Motor neuron (in vitro differentiated cells): ENCODE results near the gene ZNF516. TPM values are rescaled to one million over a fixed set of nuclear protein-coding genes. Genes with fewer than 3 reads are reported as not detected.

Source experiments
- ATAC-seq, 8 experiments: fragments of 200-7000 bp; cut with Tn5 transposase; replicated peaks in 6 of 8; 2 replicates each; pipeline ENCODE4 v1.8.0; 2021; ENCODE audit warnings: mild to moderate bottlenecking in 8 of 8, moderate library complexity in 8 of 8
- H3K27ac ChIP-seq, 2 donors: fragments of 250-450 bp; sonication (Bioruptor Pico); 2 replicates each; pipeline ENCODE4 v1.9.0; 2021; ENCODE audit warnings: antibody characterized with exemption in 2 of 2, mild to moderate bottlenecking in 2 of 2, moderate library complexity in 1 of 2
- H3K4me1 ChIP-seq, 2 donors: fragments of 250-450 bp; sonication (Bioruptor Pico); replicated peaks in 1 of 2; 2 replicates each; pipeline ENCODE4 v1.6.1; 2021; ENCODE audit warnings: antibody characterized with exemption in 2 of 2, mild to moderate bottlenecking in 2 of 2, moderate library complexity in 1 of 2
- H3K4me3 ChIP-seq, 5 donors: fragments of 250-450 bp; sonication (Bioruptor Pico); 2 replicates each; pipeline ENCODE4 v1.9.0; 2021; ENCODE audit warnings: antibody characterized with exemption in 5 of 5, mild to moderate bottlenecking in 5 of 5, moderate library complexity in 4 of 5
- WGBS, 10 experiments: fragments of 450-650 bp; shearing (Covaris generic); methylation state at CpG; one replicate each; pipeline ENCODE4 v1.0.0; 2022; 5-methylcytosine and 5-hydroxymethylcytosine counted together
- in situ Hi-C, 9 experiments: fragments of 400-800 bp; cut with MboI; loops; one replicate each; pipeline ENCODE4 v1.15.0; 2021; ENCODE audit warnings: low sequenced_read_pairs in 9 of 9, low pct_unique_long_range_greater_than_20kb in 2 of 9; ENCODE audit not compliant: unreplicated experiment in 9 of 9
- total RNA-seq, 8 experiments: library from RNA; unstranded; fragments of 300-600 nt; gene quantifications; 2 replicates each; pipeline versions ENCODE4 v1.2.3 to v1.2.4, GENCODE V29; 2022

Gene ZNF516
- total RNA-seq, 8 experiments from 2014 or later: 13.0 to 64.2 (median 33.1) TPM

GRCh38 chr18:76395609-76396008, 99.4 kb downstream of the ZNF516 start:
- Histone ChIP-seq H3K4me3 (no peak overlapping the region), H3K27ac (no peak overlapping the region), H3K4me1 (peaks cover 19 to 22% of the 10 kb centered on the region in 2 donors)
- in situ Hi-C loops: loop anchor here in 5 of 9 experiments (25.0 kb wide), 2 partner anchors 292 to 317 kb away; no protein-coding TSS in a partner anchor
- WGBS, 10 experiments: 63 to 100% (median 84%) methylated on average over 1 to 9 of the region's 20 CpGs; no CpG with 5 or more reads in 2 of the 10 experiments
- peak in 3 of 8 experiments; percentile 28 to 58 (median 43) for ATAC-seq

GRCh38 chr18:76394780-76395476, 100.1 kb downstream of the ZNF516 start:
- WGBS, 10 experiments: 64 to 94% (median 86%) methylated on average over 3 to 8 of the region's 15 CpGs; no CpG with 5 or more reads in 4 of the 10 experiments
- peak in 2 of 8 experiments; percentile 59 for ATAC-seq
- no peak overlapping the region for H3K4me3 ChIP-seq
- no peak overlapping the region for H3K27ac ChIP-seq
- peaks cover 18 to 22% of the 10 kb centered on the region in 2 donors for H3K4me1 ChIP-seq
- in situ Hi-C loops: loop anchor here in 5 of 9 experiments (25.0 kb wide), 2 partner anchors 292 to 317 kb away; no protein-coding TSS in a partner anchor

GRCh38 chr18:76392349-76392748, 102.7 kb downstream of the ZNF516 start:
- WGBS, 10 experiments: 60 to 100% (median 90%) methylated on average over 1 of the region's 5 CpGs; no CpG with 5 or more reads in 6 of the 10 experiments
- H3K27ac ChIP-seq: no peak overlapping the region
- H3K4me1 ChIP-seq: peaks cover 10 to 15% of the 10 kb centered on the region in 2 donors
- no peak overlapping the region for H3K4me3 ChIP-seq
- in situ Hi-C loops: loop anchor here in 5 of 9 experiments (25.0 kb wide), 2 partner anchors 295 to 320 kb away; no protein-coding TSS in a partner anchor
- ATAC-seq: no peak

- 92 to 100% (median 96%) methylated on average over 1 to 14 of the region's 19 CpGs; no CpG with 5 or more reads in 5 of the 10 experiments for WGBS, 10 experiments
These were observed 103.3 kb downstream of the ZNF516 start for GRCh38 chr18:76391746-76392145.

GRCh38 chr18:76391038-76391437, 104.0 kb downstream of the ZNF516 start:
- Histone ChIP-seq H3K4me1 (peaks cover 8 to 15% of the 10 kb centered on the region in 2 donors), H3K4me3 (no peak overlapping the region), H3K27ac (no peak overlapping the region)
- WGBS, 10 experiments: 85 to 100% (median 97%) methylated on average over 1 to 6 of the region's 9 CpGs; no CpG with 5 or more reads in 2 of the 10 experiments
- no peak for ATAC-seq
- in situ Hi-C loops: loop anchor here in 5 of 9 experiments (25.0 kb wide), 2 partner anchors 296 to 321 kb away; no protein-coding TSS in a partner anchor

More at GRCh38 chr18:76391746-76392145, 103.3 kb downstream of the ZNF516 start:
- Histone ChIP-seq H3K27ac (no peak overlapping the region), H3K4me3 (no peak overlapping the region), H3K4me1 (peaks cover 10 to 15% of the 10 kb centered on the region in 2 donors)
- in situ Hi-C loops: loop anchor here in 5 of 9 experiments (25.0 kb wide), 2 partner anchors 296 to 321 kb away; no protein-coding TSS in a partner anchor
- ATAC-seq: no peak

- 70 to 100% (median 97%) methylated on average over 1 to 9 of the region's 17 CpGs; no CpG with 5 or more reads in 5 of the 10 experiments for WGBS, 10 experiments
- peak in 1 of 8 experiments; percentile 54 for ATAC-seq
- in situ Hi-C loops: loop anchor here in 5 of 9 experiments (25.0 kb wide), 2 partner anchors 297 to 322 kb away; no protein-coding TSS in a partner anchor
- Histone ChIP-seq H3K27ac (no peak overlapping the region), H3K4me3 (no peak overlapping the region), H3K4me1 (peaks cover 8 to 11% of the 10 kb centered on the region in 2 donors)
These were observed 104.5 kb downstream of the ZNF516 start for GRCh38 chr18:76390452-76391035.

GRCh38 chr18:76389716-76390115, 105.3 kb downstream of the ZNF516 start:
- in situ Hi-C loops: loop anchor here in 5 of 9 experiments (25.0 kb wide), 2 partner anchors 298 to 323 kb away; no protein-coding TSS in a partner anchor
- peak overlapping the region in 1 of 2 donors; percentile 20 for H3K27ac ChIP-seq

GRCh38 chr18:76388891-76389423, 106.1 kb downstream of the ZNF516 start:
- Histone ChIP-seq H3K4me3 (no peak overlapping the region), H3K27ac (no peak overlapping the region), H3K4me1 (peaks cover 3 to 8% of the 10 kb centered on the region in 2 donors)
- 56 to 100% (median 99%) methylated on average over 2 to 8 of the region's 9 CpGs; no CpG with 5 or more reads in 3 of the 10 experiments for WGBS, 10 experiments
- in situ Hi-C loops: loop anchor here in 5 of 9 experiments (25.0 kb wide), 2 partner anchors 298 to 323 kb away; no protein-coding TSS in a partner anchor
- peak in 6 of 8 experiments; percentile 22 to 65 (median 62) for ATAC-seq

More at GRCh38 chr18:76389716-76390115, 105.3 kb downstream of the ZNF516 start:
- no peak overlapping the region for H3K4me3 ChIP-seq
- 19 to 100% (median 96%) methylated on average over 1 to 11 of the region's 11 CpGs; no CpG with 5 or more reads in 1 of the 10 experiments for WGBS, 10 experiments
- peaks cover 3 to 8% of the 10 kb centered on the region in 2 donors for H3K4me1 ChIP-seq
- ATAC-seq: no peak

- in situ Hi-C loops: loop anchor here in 5 of 9 experiments (25.0 kb wide), 2 partner anchors 299 to 324 kb away; no protein-coding TSS in a partner anchor
- 89 to 100% (median 96%) methylated on average over 1 to 7 of the region's 7 CpGs; no CpG with 5 or more reads in 5 of the 10 experiments for WGBS, 10 experiments
- H3K4me3 ChIP-seq: no peak overlapping the region
- H3K27ac ChIP-seq: no peak overlapping the region
- ATAC-seq: no peak
- H3K4me1 ChIP-seq: peaks cover 3 to 8% of the 10 kb centered on the region in 2 donors
These were observed 106.8 kb downstream of the ZNF516 start for GRCh38 chr18:76388261-76388660.

GRCh38 chr18:76387608-76388007, 107.4 kb downstream of the ZNF516 start:
- WGBS, 10 experiments: 60 to 100% (median 100%) methylated on average over 1 to 5 of the region's 8 CpGs; no CpG with 5 or more reads in 2 of the 10 experiments
- H3K4me3 ChIP-seq: no peak overlapping the region
- ATAC-seq: no peak
- in situ Hi-C loops: loop anchor here in 5 of 9 experiments (25.0 kb wide), 2 partner anchors 300 to 325 kb away; no protein-coding TSS in a partner anchor
- peaks cover 3 to 8% of the 10 kb centered on the region in 2 donors for H3K4me1 ChIP-seq
- no peak overlapping the region for H3K27ac ChIP-seq

GRCh38 chr18:76386886-76387285, 108.2 kb downstream of the ZNF516 start:
- no peak for ATAC-seq
- in situ Hi-C loops: loop anchor here in 5 of 9 experiments (25.0 kb wide), 2 partner anchors 300 to 325 kb away; no protein-coding TSS in a partner anchor
- no peak overlapping the region for H3K4me3 ChIP-seq
- peaks cover 3 to 8% of the 10 kb centered on the region in 2 donors for H3K4me1 ChIP-seq
- WGBS, 10 experiments: 89 to 100% (median 94%) methylated on average over 1 to 9 of the region's 13 CpGs; no CpG with 5 or more reads in 3 of the 10 experiments
- no peak overlapping the region for H3K27ac ChIP-seq

GRCh38 chr18:76386071-76386470, 109.0 kb downstream of the ZNF516 start:
- Histone ChIP-seq H3K4me1 (peaks cover 3 to 8% of the 10 kb centered on the region in 2 donors), H3K4me3 (no peak overlapping the region), H3K27ac (no peak overlapping the region)
- 80 to 100% (median 90%) methylated on average over 1 to 4 of the region's 7 CpGs; no CpG with 5 or more reads in 1 of the 10 experiments for WGBS, 10 experiments
- no peak for ATAC-seq
- in situ Hi-C loops: loop anchor here in 5 of 9 experiments (25.0 kb wide), 2 partner anchors 301 to 326 kb away; no protein-coding TSS in a partner anchor
